ENCODE results near the gene SCARB1. TPM values are rescaled to one million over a fixed set of nuclear protein-coding genes. Genes with fewer than 3 reads are reported as not detected.

SCARB1 gene
- total RNA-seq, 1 experiment from 2014 or later: 68.3 TPM

DNA sequence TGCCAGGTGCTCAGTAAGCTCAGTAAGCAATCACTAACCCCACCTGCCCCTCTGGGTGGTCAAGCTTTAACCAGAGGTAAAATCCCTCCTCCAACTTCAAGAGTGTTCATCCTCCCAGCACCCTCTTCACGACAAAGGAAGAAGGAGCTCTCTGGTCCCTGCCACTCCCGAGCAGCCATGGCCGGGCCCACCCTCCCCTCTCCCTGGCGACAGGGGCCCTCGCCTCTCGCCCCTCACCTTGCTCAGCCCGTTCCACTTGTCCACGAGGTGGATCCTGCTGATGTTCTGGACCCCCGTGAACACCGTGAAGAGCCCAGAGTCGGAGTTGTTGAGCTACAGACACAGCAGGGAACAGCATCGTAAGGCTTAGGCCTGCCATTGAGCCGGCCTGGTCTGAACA, 52.0 kb downstream of the SCARB1 start:
- ChIA-PET POLR2A (no interaction called here), CTCF (no interaction called here)
- no peaks in the 10 kb centered on the region for H3K4me1 Mint-ChIP-seq
- H3K9me3 Mint-ChIP-seq: peaks cover 6% of the 10 kb centered on the region; the same call in 1 of the 2 replicates
- H3K36me3 Mint-ChIP-seq: peaks cover 39% of the 10 kb centered on the region
- no peak overlapping the region for H3K27ac Mint-ChIP-seq
- no peak for ATAC-seq
- TF ChIP-seq, protein P1, sequence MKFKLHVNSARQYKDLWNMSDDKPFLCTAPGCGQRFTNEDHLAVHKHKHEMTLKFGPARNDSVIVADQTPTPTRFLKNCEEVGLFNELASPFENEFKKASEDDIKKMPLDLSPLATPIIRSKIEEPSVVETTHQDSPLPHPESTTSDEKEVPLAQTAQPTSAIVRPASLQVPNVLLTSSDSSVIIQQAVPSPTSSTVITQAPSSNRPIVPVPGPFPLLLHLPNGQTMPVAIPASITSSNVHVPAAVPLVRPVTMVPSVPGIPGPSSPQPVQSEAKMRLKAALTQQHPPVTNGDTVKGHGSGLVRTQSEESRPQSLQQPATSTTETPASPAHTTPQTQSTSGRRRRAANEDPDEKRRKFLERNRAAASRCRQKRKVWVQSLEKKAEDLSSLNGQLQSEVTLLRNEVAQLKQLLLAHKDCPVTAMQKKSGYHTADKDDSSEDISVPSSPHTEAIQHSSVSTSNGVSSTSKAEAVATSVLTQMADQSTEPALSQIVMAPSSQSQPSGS (CRISPR knock-in tag; IDR thresholded peaks at IDR 0.05; ENCODE audit: borderline replicate concordance, low read depth): no peak
- TF ChIP-seq, protein P2, sequence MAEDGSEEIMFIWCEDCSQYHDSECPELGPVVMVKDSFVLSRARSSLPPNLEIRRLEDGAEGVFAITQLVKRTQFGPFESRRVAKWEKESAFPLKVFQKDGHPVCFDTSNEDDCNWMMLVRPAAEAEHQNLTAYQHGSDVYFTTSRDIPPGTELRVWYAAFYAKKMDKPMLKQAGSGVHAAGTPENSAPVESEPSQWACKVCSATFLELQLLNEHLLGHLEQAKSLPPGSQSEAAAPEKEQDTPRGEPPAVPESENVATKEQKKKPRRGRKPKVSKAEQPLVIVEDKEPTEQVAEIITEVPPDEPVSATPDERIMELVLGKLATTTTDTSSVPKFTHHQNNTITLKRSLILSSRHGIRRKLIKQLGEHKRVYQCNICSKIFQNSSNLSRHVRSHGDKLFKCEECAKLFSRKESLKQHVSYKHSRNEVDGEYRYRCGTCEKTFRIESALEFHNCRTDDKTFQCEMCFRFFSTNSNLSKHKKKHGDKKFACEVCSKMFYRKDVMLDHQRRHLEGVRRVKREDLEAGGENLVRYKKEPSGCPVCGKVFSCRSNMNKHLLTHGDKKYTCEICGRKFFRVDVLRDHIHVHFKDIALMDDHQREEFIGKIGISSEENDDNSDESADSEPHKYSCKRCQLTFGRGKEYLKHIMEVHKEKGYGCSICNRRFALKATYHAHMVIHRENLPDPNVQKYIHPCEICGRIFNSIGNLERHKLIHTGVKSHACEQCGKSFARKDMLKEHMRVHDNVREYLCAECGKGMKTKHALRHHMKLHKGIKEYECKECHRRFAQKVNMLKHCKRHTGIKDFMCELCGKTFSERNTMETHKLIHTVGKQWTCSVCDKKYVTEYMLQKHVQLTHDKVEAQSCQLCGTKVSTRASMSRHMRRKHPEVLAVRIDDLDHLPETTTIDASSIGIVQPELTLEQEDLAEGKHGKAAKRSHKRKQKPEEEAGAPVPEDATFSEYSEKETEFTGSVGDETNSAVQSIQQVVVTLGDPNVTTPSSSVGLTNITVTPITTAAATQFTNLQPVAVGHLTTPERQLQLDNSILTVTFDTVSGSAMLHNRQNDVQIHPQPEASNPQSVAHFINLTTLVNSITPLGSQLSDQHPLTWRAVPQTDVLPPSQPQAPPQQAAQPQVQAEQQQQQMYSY (CRISPR knock-in tag; IDR thresholded peaks at IDR 0.05): no peak
- TF ChIP-seq MAX (CRISPR knock-in tag; IDR thresholded peaks at IDR 0.05): no peak
- H3K4me3 Mint-ChIP-seq: no peak overlapping the region
- H3K27me3 Mint-ChIP-seq (ENCODE audit: low read depth): no peaks in the 10 kb centered on the region
- DNase-seq (ENCODE audit: low spot score): no peak

DNA sequence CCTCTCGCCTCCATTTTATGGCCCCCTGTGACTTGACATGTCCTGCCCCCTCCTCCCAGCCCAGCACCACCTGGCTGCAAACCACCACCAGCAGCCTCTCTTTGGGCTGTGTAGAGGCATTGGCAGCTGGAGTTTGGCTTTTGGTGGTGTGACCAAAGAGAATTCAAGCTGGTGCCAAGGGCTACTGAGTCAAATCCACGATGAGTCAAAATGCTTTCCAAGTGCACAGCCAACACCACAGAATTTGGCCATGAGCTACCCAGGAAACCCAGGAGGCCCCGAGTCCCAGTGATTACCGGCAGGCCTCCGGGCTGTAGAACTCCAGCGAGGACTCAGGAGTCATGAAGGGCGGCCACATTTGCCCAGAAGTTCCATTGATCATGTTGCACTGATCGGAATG, 53.8 kb downstream of the SCARB1 start:
- Mint-ChIP-seq H3K36me3 (peaks cover 40% of the 10 kb centered on the region), H3K4me1 (peaks cover 3% of the 10 kb centered on the region), H3K27me3 (ENCODE audit: low read depth) (no peaks in the 10 kb centered on the region), H3K27ac (no peak overlapping the region), H3K9me3 (peaks cover 6% of the 10 kb centered on the region; the same call in 1 of the 2 replicates), H3K4me3 (no peak overlapping the region)
- DNase-seq (ENCODE audit: low spot score): no peak
- ChIA-PET CTCF (no interaction called here), POLR2A (no interaction called here)
- TF ChIP-seq NR1H2 (CRISPR knock-in tag; IDR thresholded peaks at IDR 0.05) (no peak), TEAD4 (CRISPR knock-in tag; IDR thresholded peaks at IDR 0.05) (no peak), JUN (CRISPR knock-in tag; IDR thresholded peaks at IDR 0.05) (no peak), GRHL2 (CRISPR knock-in tag; IDR thresholded peaks at IDR 0.05; ENCODE audit: insufficient replicate concordance, severe bottlenecking) (no peak), NFE2L1 (CRISPR knock-in tag; IDR thresholded peaks at IDR 0.05) (no peak), SOX15 (CRISPR knock-in tag; IDR thresholded peaks at IDR 0.05) (no peak)
- TF ChIP-seq, protein P3, sequence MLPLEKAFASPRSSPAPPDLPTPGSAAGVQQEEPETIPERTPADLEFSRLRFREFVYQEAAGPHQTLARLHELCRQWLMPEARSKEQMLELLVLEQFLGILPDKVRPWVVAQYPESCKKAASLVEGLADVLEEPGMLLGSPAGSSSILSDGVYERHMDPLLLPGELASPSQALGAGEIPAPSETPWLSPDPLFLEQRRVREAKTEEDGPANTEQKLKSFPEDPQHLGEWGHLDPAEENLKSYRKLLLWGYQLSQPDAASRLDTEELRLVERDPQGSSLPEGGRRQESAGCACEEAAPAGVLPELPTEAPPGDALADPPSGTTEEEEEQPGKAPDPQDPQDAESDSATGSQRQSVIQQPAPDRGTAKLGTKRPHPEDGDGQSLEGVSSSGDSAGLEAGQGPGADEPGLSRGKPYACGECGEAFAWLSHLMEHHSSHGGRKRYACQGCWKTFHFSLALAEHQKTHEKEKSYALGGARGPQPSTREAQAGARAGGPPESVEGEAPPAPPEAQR (CRISPR knock-in tag; IDR thresholded peaks at IDR 0.05): no peak
- TF ChIP-seq, protein P1 (CRISPR knock-in tag; IDR thresholded peaks at IDR 0.05; ENCODE audit: borderline replicate concordance, low read depth): no peak
- no peak for ATAC-seq

GRCh38 chr12:124809391-124809790, 54.3 kb downstream of the SCARB1 start:
- Mint-ChIP-seq H3K27me3 (ENCODE audit: low read depth) (no peaks in the 10 kb centered on the region), H3K36me3 (peaks cover 38% of the 10 kb centered on the region), H3K9me3 (peaks cover 6% of the 10 kb centered on the region; the same call in 1 of the 2 replicates), H3K4me1 (peaks cover 5% of the 10 kb centered on the region), H3K27ac (no peak overlapping the region), H3K4me3 (no peak overlapping the region)
- ChIA-PET CTCF (no interaction called here), POLR2A (no interaction called here)
- no peak for DNase-seq (ENCODE audit: low spot score)
- TF ChIP-seq ETV6 (CRISPR knock-in tag; IDR thresholded peaks at IDR 0.05): no peak
- no peak for TF ChIP-seq CREM (CRISPR knock-in tag; IDR thresholded peaks at IDR 0.05)
- no peak for TF ChIP-seq TEAD1 (CRISPR knock-in tag; IDR thresholded peaks at IDR 0.05)
- TF ChIP-seq, protein P4, sequence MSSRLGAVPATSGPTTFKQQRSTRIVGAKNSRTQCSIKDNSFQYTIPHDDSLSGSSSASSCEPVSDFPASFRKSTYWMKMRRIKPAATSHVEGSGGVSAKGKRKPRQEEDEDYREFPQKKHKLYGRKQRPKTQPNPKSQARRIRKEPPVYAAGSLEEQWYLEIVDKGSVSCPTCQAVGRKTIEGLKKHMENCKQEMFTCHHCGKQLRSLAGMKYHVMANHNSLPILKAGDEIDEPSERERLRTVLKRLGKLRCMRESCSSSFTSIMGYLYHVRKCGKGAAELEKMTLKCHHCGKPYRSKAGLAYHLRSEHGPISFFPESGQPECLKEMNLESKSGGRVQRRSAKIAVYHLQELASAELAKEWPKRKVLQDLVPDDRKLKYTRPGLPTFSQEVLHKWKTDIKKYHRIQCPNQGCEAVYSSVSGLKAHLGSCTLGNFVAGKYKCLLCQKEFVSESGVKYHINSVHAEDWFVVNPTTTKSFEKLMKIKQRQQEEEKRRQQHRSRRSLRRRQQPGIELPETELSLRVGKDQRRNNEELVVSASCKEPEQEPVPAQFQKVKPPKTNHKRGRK (CRISPR knock-in tag; IDR thresholded peaks at IDR 0.05; ENCODE audit: borderline replicate concordance): no peak
- no peak for TF ChIP-seq NFATC4 (CRISPR knock-in tag; IDR thresholded peaks at IDR 0.05)
- no peak for TF ChIP-seq ZNF138 (CRISPR knock-in tag; conservative IDR thresholded peaks at IDR 0.05)
- TF ChIP-seq ZNF263 (CRISPR knock-in tag; IDR thresholded peaks at IDR 0.05; ENCODE audit: low read depth): no peak
- ATAC-seq: no peak

All from WTC11 (cell line).